ENCODE data around the gene ROCK1. TPM values are rescaled to one million over a fixed set of nuclear protein-coding genes. Genes with fewer than 3 reads are reported as not detected.

The ROCK1 gene
- total and polyA plus RNA-seq, 2 of the 8 experiments (the other 6 are each of a cell fraction or from before 2014, with no cell fraction given): 4.2 to 48.9 TPM

DNA sequence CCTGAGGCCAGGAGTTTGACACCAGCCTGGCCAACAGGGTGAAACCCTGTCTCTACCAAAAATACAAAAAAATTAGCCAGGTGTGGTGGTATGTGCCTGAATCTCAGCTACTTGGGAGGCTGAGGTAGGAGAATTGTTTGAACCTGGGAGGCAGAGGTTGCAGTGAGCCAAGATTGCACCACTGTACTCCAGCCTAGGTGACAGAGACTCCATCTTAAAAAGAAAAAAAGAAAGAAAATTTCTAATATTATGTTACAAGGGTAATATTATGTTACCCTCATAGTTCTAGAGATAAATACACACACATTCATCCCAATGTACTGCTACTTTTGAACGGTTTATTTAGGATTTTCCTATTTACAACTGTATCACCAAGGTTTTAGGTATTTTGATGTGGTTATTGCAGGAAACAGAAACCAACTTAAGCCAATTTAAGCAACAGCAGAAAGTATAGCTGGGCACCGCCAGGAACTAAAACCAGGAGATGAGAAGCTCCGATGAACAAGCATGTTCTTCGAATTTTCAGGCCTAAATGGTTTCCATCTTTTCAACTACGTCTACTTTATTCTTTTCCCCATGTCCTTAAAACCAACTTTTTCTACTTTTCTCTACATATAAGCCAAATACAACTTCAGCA is 11.8 kb upstream of the ROCK1 start:
- WGBS, 2 experiments (ENCODE audit: extremely low coverage in 1 of 2, insufficient coverage in 1 of 2, insufficient read length in 1 of 2, insufficient replicate concordance in 2 of 2, low coverage in 1 of 2, low lambda C conversion rate in 2 of 2, missing lambda C conversion rate in 1 of 2): 98 to 100% methylated on average over 1 to 5 of the region's 5 CpGs
- no peaks in the 10 kb centered on the region for H3K36me3 ChIP-seq (ENCODE audit: control insufficient read depth in 2 of 4, insufficient read depth in 4 of 4, low read length in 3 of 4)
- no peaks in the 10 kb centered on the region; the same call in 1 of the 2 replicates for H3K23me2 ChIP-seq (ENCODE audit: low read depth, low read length)
- H3K4ac ChIP-seq (replicated peaks; ENCODE audit: insufficient read length, low read depth, low read length): no peak overlapping the region
- ChIA-PET POLR2A (ENCODE audit: partially characterized antibody) (no interaction called here), CTCF (ENCODE audit: partially characterized antibody) (no interaction called here)
- no peak overlapping the region for H2BK15ac ChIP-seq (ENCODE audit: low read length)
- no peak overlapping the region for H2BK5ac ChIP-seq (ENCODE audit: low read depth, low read length)
- H3K9ac ChIP-seq (replicated peaks in 1 of 4; ENCODE audit: extremely low read depth in 1 of 4, low read depth in 3 of 4, low read length in 3 of 4): no peak overlapping the region
- FAIRE-seq (no peak), DNase-seq (ENCODE audit: low read depth in 1 of 2, low spot score in 2 of 2) (no peak)
- TF ChIP-seq FOSL1 (IDR thresholded peaks at IDR 0.05; ENCODE audit: insufficient read depth, low read depth, low read length): no peak
- TF ChIP-seq POU5F1 (IDR thresholded peaks at IDR 0.05; ENCODE audit: low read depth, low read length): no peak
- no peak for TF ChIP-seq SAP30 (IDR thresholded peaks at IDR 0.05; ENCODE audit: insufficient read depth, insufficient replicate concordance, low read length)
- TF ChIP-seq, protein P1, sequence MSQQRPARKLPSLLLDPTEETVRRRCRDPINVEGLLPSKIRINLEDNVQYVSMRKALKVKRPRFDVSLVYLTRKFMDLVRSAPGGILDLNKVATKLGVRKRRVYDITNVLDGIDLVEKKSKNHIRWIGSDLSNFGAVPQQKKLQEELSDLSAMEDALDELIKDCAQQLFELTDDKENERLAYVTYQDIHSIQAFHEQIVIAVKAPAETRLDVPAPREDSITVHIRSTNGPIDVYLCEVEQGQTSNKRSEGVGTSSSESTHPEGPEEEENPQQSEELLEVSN (IDR thresholded peaks at IDR 0.05): no peak
- no peak for TF ChIP-seq BCL11A (IDR thresholded peaks at IDR 0.05; ENCODE audit: low read depth in 2 of 2, low read length in 2 of 2)
- no peak for TF ChIP-seq RFX5 (IDR thresholded peaks at IDR 0.05; ENCODE audit: borderline replicate concordance, low read depth, low read length)
- no peak for TF ChIP-seq KDM1A (IDR thresholded peaks at IDR 0.05; ENCODE audit: borderline replicate concordance, low read length)
- TF ChIP-seq EZH2 (IDR thresholded peaks at IDR 0.05; ENCODE audit: low read depth, low read length, severe bottlenecking): no peak
- TF ChIP-seq ATF2 (IDR thresholded peaks at IDR 0.05; ENCODE audit: low read length): no peak
- H4K91ac ChIP-seq (replicated peaks; ENCODE audit: insufficient read length, low read length): no peak overlapping the region
- H3K23ac ChIP-seq (ENCODE audit: insufficient read length): no peak overlapping the region
- no peaks in the 10 kb centered on the region for H3K9me3 ChIP-seq (ENCODE audit: insufficient read depth in 2 of 2, low read depth in 1 of 2, low read length in 1 of 2)
- no peak overlapping the region for H3K14ac ChIP-seq (ENCODE audit: insufficient read length)
- no peak overlapping the region for H2BK20ac ChIP-seq (ENCODE audit: low read length)
- no peak overlapping the region for H3K56ac ChIP-seq (replicated peaks; ENCODE audit: insufficient read length, low read depth, low read length)
- H2BK120ac ChIP-seq (replicated peaks; ENCODE audit: low read depth, low read length): no peak overlapping the region
- H4K20me1 ChIP-seq (replicated peaks in 1 of 2; ENCODE audit: control insufficient read depth in 1 of 2, insufficient read depth in 2 of 2, low read length in 2 of 2): no peaks in the 10 kb centered on the region
- no peak overlapping the region for H3K4me2 ChIP-seq (ENCODE audit: insufficient read depth in 1 of 2, low read depth in 2 of 2, low read length in 2 of 2)
- no peak overlapping the region for H2AK5ac ChIP-seq (ENCODE audit: low read depth, low read length)
- no peak overlapping the region for H3K4me3 ChIP-seq (ENCODE audit: extremely low read depth in 1 of 4, insufficient read depth in 2 of 4, low read depth in 3 of 4, low read length in 4 of 4)
- H3K18ac ChIP-seq (ENCODE audit: extremely low read depth, low read length): no peak overlapping the region
- H2BK12ac ChIP-seq (ENCODE audit: low read depth, low read length): no peak overlapping the region
- no peaks in the 10 kb centered on the region for H3K27me3 ChIP-seq (replicated peaks in 1 of 4; ENCODE audit: control insufficient read depth in 3 of 4, extremely low read depth in 1 of 4, insufficient read depth in 3 of 4, low read length in 3 of 4)
- H4K5ac ChIP-seq (ENCODE audit: insufficient read length, low read depth, low read length): no peak overlapping the region
- H2AFZ ChIP-seq (ENCODE audit: low read length): no peak overlapping the region
- no peak overlapping the region for H4K8ac ChIP-seq (ENCODE audit: extremely low read depth, insufficient read depth, low read length)
- H3K79me1 ChIP-seq (ENCODE audit: low read depth, low read length): no peaks in the 10 kb centered on the region
- no peak overlapping the region for H3K27ac ChIP-seq (ENCODE audit: low read depth, low read length)
- H3K79me2 ChIP-seq (ENCODE audit: control insufficient read depth in 1 of 2, insufficient read depth in 2 of 2, low read length in 2 of 2): no peaks in the 10 kb centered on the region
- H3K4me1 ChIP-seq (replicated peaks in 1 of 4; ENCODE audit: control insufficient read depth in 3 of 4, insufficient read depth in 4 of 4, low read length in 3 of 4): no peaks in the 10 kb centered on the region

Data from H1 (cell line).